B cell (primary cell): ENCODE data around the gene MAP2K7. TPM values are rescaled to one million over a fixed set of nuclear protein-coding genes. Genes with fewer than 3 reads are reported as not detected.

Experiments
- ATAC-seq: fragments of 200-7000 bp; cut with Tn5 transposase; one replicate; pipeline ENCODE4 v1.10.0; 2021; ENCODE audit warnings: low read depth, mild to moderate bottlenecking, moderate number of reproducible peaks, moderate library complexity
- CTCF ChIA-PET: fragments of 350-600 bp; sonication (Branson Sonifier 250); formaldehyde crosslinking; loops from one replicate; lab custom pipeline; 2021; ENCODE audit warnings: antibody characterized with exemption, inconsistent platforms; lab: Charles Lee
- POLR2A ChIA-PET: fragments of 350-600 bp; sonication (Branson Sonifier 250); formaldehyde crosslinking; loops from one replicate; lab custom pipeline; 2021; ENCODE audit warnings: antibody characterized with exemption; lab: Charles Lee
- DNase-seq: peaks from one replicate; pipeline ENCODE4 v3.0.0; 2013
- H2AFZ ChIP-seq: 2 replicates; pipeline ENCODE4 v1.6.1; 2012; ENCODE audit warnings: mild to moderate bottlenecking, low read depth, low read length; ENCODE audit not compliant: insufficient read depth, poor library complexity, severe bottlenecking
- H3K27ac ChIP-seq, 2 donors: 1 replicate in 1 of 2; 2 replicates in 1 of 2; pipeline ENCODE4 v1.5.1; 2012 to 2013; ENCODE audit warnings: low read length in 2 of 2, mild to moderate bottlenecking in 2 of 2, moderate library complexity in 1 of 2
- H3K27me3 ChIP-seq, 4 experiments: fragments of 200-600 bp in 1 of 4; sonication (generic) in 1 of 4; replicated peaks in 1 of 4; 1 replicate in 2 of 4; 2 replicates in 2 of 4; pipeline versions ENCODE4 v1.6.1 to v1.7.0; 2013 to 2016; ENCODE audit warnings: low read length in 3 of 4, mild to moderate bottlenecking in 2 of 4, mixed read lengths in 1 of 4, moderate library complexity in 1 of 4; ENCODE audit not compliant: insufficient read depth in 4 of 4, control insufficient read depth in 3 of 4; ENCODE audit errors: control extremely low read depth in 1 of 4
- H3K36me3 ChIP-seq, 2 experiments: replicated peaks in 1 of 2; 1 replicate in 1 of 2; 2 replicates in 1 of 2; pipeline versions ENCODE4 v1.6.1 to v1.7.1; 2013; ENCODE audit warnings: low read length in 1 of 2; ENCODE audit not compliant: insufficient read depth in 2 of 2, control insufficient read depth in 1 of 2; ENCODE audit errors: control extremely low read depth in 1 of 2, extremely low read depth in 1 of 2
- H3K4me1 ChIP-seq, 2 donors: fragments of 200-600 bp in 1 of 2; sonication (generic) in 1 of 2; 1 replicate in 1 of 2; 2 replicates in 1 of 2; pipeline versions ENCODE4 v1.5.1 to v1.6.1; 2013 to 2017; ENCODE audit warnings: low read length in 2 of 2; ENCODE audit not compliant: control insufficient read depth in 2 of 2, insufficient read depth in 2 of 2
- H3K4me2 ChIP-seq: replicated peaks from 2 replicates; pipeline ENCODE3; 2012; ENCODE audit warnings: mild to moderate bottlenecking, low read depth, low read length; ENCODE audit not compliant: poor library complexity, severe bottlenecking
- H3K4me3 ChIP-seq, 5 experiments: fragments of 200-600 bp in 1 of 5; sonication (generic) in 1 of 5; 1 replicate in 3 of 5; 2 replicates in 2 of 5; pipeline versions ENCODE4 v1.5.1 to v1.7.0; 2011 to 2016; ENCODE audit warnings: low read length in 4 of 5, mild to moderate bottlenecking in 4 of 5, low read depth in 2 of 5, control low read depth in 1 of 5, moderate library complexity in 1 of 5; ENCODE audit not compliant: insufficient read depth in 1 of 5; ENCODE audit errors: control extremely low read depth in 1 of 5, extremely low read depth in 1 of 5
- H3K79me2 ChIP-seq: fragments of 200-600 bp; sonication (generic); one replicate; pipeline ENCODE4 v1.6.0; 2016; ENCODE audit warnings: low read length; ENCODE audit not compliant: control insufficient read depth, insufficient read depth
- H3K9ac ChIP-seq: fragments of 200-600 bp; sonication (generic); 2 replicates; pipeline ENCODE4 v1.6.1; 2017; ENCODE audit warnings: mild to moderate bottlenecking, low read length, moderate library complexity
- H3K9me3 ChIP-seq, 3 donors: one replicate each; pipeline versions ENCODE4 v1.6.1 to v1.7.1; 2013; ENCODE audit warnings: low read length in 2 of 3; ENCODE audit not compliant: control insufficient read depth in 2 of 3, insufficient read depth in 1 of 3; ENCODE audit errors: control extremely low read depth in 1 of 3
- H4K20me1 ChIP-seq: 2 replicates; pipeline ENCODE4 v1.6.0; 2012; ENCODE audit warnings: mild to moderate bottlenecking, low read length; ENCODE audit not compliant: insufficient read depth, control insufficient read depth, poor library complexity, severe bottlenecking
- H3K27ac Mint-ChIP-seq: one replicate; pipeline ENCODE4 v1.8.0; 2021; ENCODE audit warnings: mixed read lengths
- H3K27me3 Mint-ChIP-seq: one replicate; pipeline ENCODE4 v1.8.0; 2021; ENCODE audit warnings: mixed read lengths
- H3K4me1 Mint-ChIP-seq: one replicate; pipeline ENCODE4 v1.8.0; 2021; ENCODE audit warnings: mixed read lengths
- H3K4me3 Mint-ChIP-seq: one replicate; pipeline ENCODE4 v1.8.0; 2021; ENCODE audit warnings: mixed read lengths
- H3K9me3 Mint-ChIP-seq: one replicate; pipeline ENCODE4 v1.8.0; 2022; ENCODE audit warnings: mixed read lengths; ENCODE audit not compliant: insufficient read depth
- CTCF ChIP-seq: fragments of 200-600 bp; IDR thresholded peaks from one replicate; pipeline ENCODE4 v1.8.0; 2022; ENCODE audit warnings: antibody characterized with exemption, mild to moderate bottlenecking
- EZH2 ChIP-seq: IDR thresholded peaks from 2 replicates; pipeline ENCODE4 v1.6.1; 2012; ENCODE audit warnings: borderline replicate concordance, low read depth, mild to moderate bottlenecking, moderate library complexity, low read length; ENCODE audit not compliant: insufficient read depth, poor library complexity, severe bottlenecking
- WGBS: methylation state at CpG from one replicate; pipeline ENCODE4 v1.1.5; 2013; ENCODE audit warnings: missing lambda C conversion rate; ENCODE audit not compliant: insufficient coverage; 5-methylcytosine and 5-hydroxymethylcytosine counted together
- intact Hi-C: fragments of 100-400 bp; cut with micrococcal nuclease; formaldehyde crosslinking; loops from one replicate; pipeline ENCODE4 v1.10.0; 2022
- polyA plus RNA-seq: library from polyadenylated mRNA; depleted of rRNA; stranded (reverse); fragments of >200 nt; gene quantifications from 2 replicates; pipeline ENCODE4 v1.2.3, GENCODE V29; 2012
- total RNA-seq, 2 donors: library from RNA; stranded (reverse); fragments of 120-200 nt in 1 of 2; gene quantifications; 1 replicate in 1 of 2; 2 replicates in 1 of 2; pipeline versions ENCODE4 v1.2.3 to v1.2.4, GENCODE V29; 2013 to 2022

Gene MAP2K7
- total and polyA plus RNA-seq, 2 donors (not counting 1 experiment from before 2014, with no cell fraction given) = 56.0 to 71.9 TPM

DNA sequence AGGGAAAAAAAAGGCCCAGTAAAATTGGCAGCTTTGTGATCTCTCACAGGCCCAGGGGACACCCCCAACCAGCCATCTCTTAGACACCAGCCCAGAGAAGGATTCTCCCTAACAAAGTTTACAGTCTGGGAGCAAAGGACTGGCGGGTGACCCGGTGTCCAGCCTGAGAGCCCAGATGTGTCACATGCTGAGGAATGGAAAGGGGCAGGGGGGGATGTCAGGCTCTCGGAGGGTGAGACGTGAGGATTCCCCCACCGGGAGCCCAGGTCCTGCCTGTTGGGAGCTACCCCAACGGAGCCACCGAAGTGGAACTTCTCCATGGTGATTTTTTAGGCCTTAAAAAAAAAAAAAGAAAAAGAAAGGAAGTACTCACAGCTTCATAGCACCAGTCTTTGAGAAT is 27.1 kb downstream of the MAP2K7 start:
- H3K27me3 ChIP-seq = no peaks in the 10 kb centered on the region
- WGBS = 100% methylated on average over 2 of the region's 7 CpGs
- peaks cover 4 to 6% of the 10 kb centered on the region in 2 donors for H3K4me1 ChIP-seq
- H3K27ac ChIP-seq = no peak overlapping the region
- Mint-ChIP-seq H3K27ac (no peak overlapping the region), H3K4me1 (peaks cover 7% of the 10 kb centered on the region), H3K9me3 (no peaks in the 10 kb centered on the region), H3K4me3 (no peak overlapping the region), H3K27me3 (no peaks in the 10 kb centered on the region)
- TF ChIP-seq EZH2 (no peak), CTCF (no peak)
- no peaks in the 10 kb centered on the region for H3K9me3 ChIP-seq
- DNase-seq (no peak), ATAC-seq (no peak)
- H3K9ac ChIP-seq = no peak overlapping the region
- ChIA-PET POLR2A (interaction anchor here (0.7 kb wide), 1 partner anchor 19 kb away, joined by 11 read pairs; no protein-coding TSS in a partner anchor), CTCF (interaction anchor here (0.6 to 2.9 kb wide), 3 partner anchors 13 to 709 kb away, joined by 3 to 18 read pairs (median 3); partner anchors contain the start of gene TIMM44)
- H2AFZ ChIP-seq = no peak overlapping the region
- peaks cover 2% of the 10 kb centered on the region for H3K79me2 ChIP-seq
- no peak overlapping the region for H3K4me3 ChIP-seq
- peaks cover 20% of the 10 kb centered on the region for H4K20me1 ChIP-seq
- no peak overlapping the region for H3K4me2 ChIP-seq
- peaks cover 2 to 45% of the 10 kb centered on the region in 2 experiments for H3K36me3 ChIP-seq
- intact Hi-C loops = no loop called here

DNA sequence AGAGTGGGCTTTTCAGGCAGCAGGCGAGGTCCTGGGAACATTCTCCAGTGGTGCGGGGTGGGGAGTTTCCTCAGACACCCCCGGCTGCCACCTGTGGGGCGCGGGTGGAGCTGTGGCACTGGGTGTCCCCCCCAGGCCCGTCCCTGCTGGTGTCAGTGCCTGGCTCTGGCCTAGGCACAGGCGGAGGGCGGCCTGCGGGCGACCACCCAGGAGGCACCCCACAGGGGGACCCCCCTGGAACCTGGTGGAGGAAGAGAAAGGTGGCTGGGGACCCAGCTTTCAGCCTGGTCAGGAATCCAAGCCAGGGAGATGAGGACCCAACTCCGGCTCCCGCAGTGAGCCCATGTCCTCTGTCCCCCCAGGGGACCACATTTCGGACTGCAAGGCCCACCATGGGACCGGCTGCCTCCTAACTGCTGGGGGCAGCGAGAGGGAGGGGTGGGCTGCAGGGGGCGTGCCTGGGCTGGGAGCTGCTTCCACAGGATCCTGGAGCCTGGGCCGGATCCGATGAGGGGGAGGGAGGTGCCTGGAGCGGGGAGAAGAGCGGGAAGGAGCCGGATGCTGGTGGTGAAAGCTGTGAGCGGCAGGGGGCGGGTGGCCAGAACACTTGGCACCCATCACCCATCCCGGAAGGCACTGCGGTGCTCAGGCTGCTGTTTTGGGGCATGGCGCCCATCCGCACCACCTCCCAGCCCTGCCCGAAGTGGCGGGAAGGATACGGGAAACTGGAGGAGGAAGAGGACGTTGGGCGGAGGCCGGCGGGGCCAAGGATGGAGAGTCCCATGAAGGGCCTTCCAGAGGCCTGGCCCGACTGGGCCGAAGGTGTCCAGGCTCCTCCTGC is 27.8 kb downstream of the MAP2K7 start:
- ATAC-seq (no peak), DNase-seq (no peak)
- no peak overlapping the region for H3K4me3 Mint-ChIP-seq
- Histone ChIP-seq H3K4me1 (peaks cover 1 to 2% of the 10 kb centered on the region in 2 donors), H2AFZ (no peak overlapping the region), H3K4me3 (no peak overlapping the region), H3K79me2 (no peaks in the 10 kb centered on the region), H3K27me3 (no peaks in the 10 kb centered on the region), H3K4me2 (no peak overlapping the region), H4K20me1 (peaks cover 18% of the 10 kb centered on the region), H3K9ac (no peak overlapping the region), H3K27ac (no peak overlapping the region), H3K9me3 (no peaks in the 10 kb centered on the region), H3K36me3 (peaks cover 2 to 50% of the 10 kb centered on the region in 2 experiments)
- no peaks in the 10 kb centered on the region for H3K9me3 Mint-ChIP-seq
- ChIA-PET CTCF (interaction anchor here (2.9 kb wide), 1 partner anchor 13 kb away, joined by 18 read pairs; the partner anchor contains the start of gene TIMM44), POLR2A (interaction anchor here (0.6 kb wide), 1 partner anchor 753 kb away, joined by 3 read pairs; no protein-coding TSS in a partner anchor)
- 98% methylated on average over 35 of the region's 36 CpGs for WGBS
- no peak overlapping the region for H3K27ac Mint-ChIP-seq
- H3K27me3 Mint-ChIP-seq = no peaks in the 10 kb centered on the region
- H3K4me1 Mint-ChIP-seq = peaks cover 4% of the 10 kb centered on the region
- intact Hi-C loops = no loop called here
- no peak for TF ChIP-seq EZH2
- TF ChIP-seq CTCF = no peak
